Prostate gland (tissue), 2 donors: ENCODE results near the gene RGS17.

Source experiments
- CTCF ChIP-seq, 4 experiments: fragments of 200-600 bp in 2 of 4; fragments of 450-650 bp in 2 of 4; sonication (generic) in 2 of 4; IDR thresholded peaks; 1 replicate in 3 of 4; 2 replicates in 1 of 4; pipeline ENCODE4 v1.5.1; 2016 to 2019; ENCODE audit warnings: antibody characterized with exemption in 4 of 4, mild to moderate bottlenecking in 2 of 4, moderate library complexity in 2 of 4
- POLR2A ChIP-seq: fragments of 450-650 bp; IDR thresholded peaks from one replicate; pipeline ENCODE4 v1.6.1; 2016; ENCODE audit warnings: antibody characterized with exemption, mild to moderate bottlenecking

DNA sequence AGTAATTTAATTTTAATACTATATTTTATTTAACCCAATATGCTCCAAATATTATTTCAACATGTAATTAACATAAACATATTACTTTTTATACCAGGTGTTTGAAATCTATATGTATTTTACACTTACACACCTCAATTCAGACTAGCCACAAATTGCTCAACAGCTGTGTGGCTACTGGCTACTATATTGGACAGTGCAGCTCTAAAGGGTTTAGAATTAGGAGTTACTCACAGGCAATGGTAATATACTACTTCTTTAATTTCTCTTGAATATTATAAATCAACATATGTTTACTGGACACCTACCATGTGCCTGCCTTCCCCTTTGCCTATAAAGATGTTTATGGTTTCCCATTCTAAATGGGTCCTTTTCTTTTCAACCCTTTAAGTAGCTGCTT lies 130.8 kb downstream of the RGS17 start:
- TF ChIP-seq POLR2A (no peak), CTCF (IDR thresholded peaks at IDR 0.05) (no peak)
